ENCODE data around the gene ALDH9A1.
"Not testable (repeated sequence)": the region's sequence is repeated elsewhere in the genome, so short reads cannot be mapped to it uniquely, and the experiment has no call there.

The ALDH9A1 gene

DNA sequence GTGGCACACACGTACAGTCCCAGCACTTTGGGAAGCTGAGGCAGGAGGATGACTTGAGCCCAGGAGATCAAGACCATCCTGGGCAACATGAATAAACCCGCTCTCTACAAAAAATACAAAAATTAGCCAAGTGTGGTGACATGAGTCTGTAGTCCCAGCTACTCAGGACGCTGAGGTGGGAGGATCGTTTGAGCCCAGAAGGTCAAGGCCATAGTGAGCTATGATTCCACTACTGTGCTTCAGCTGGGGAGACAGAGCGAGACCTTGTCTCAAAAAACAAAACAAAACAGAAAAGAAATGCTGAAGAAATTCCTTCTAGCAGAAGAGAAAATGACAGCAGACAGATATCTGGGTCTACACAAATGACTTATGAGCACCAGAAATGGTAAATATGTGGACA, 10.3 kb downstream of the ALDH9A1 start:
- in situ Hi-C loops (cut with MboI; ENCODE audit: low sequenced_read_pairs), result no loop called here

DNA sequence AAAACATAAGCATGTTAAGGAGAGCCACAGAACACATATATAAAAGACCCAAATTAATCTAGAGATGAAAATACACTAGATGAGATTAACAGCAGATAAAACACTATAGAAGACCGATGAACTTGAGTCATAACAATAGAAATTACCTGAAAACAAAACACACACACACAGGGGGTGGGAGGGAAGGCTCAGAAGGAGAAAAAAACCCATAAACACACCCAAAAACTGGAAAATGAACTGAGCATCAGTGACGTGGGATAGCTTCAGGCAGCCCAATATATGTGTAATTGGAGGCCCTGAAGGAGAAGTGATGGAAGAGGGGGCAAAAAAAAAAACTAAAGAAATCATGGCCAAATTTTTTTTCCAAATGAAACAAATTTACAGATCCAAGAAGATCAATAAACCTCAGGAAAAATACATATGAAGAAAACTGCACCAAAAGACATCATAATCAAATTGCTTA, 11.4 kb downstream of the ALDH9A1 start:
- in situ Hi-C loops (cut with MboI; ENCODE audit: low sequenced_read_pairs), result no loop called here

DNA sequence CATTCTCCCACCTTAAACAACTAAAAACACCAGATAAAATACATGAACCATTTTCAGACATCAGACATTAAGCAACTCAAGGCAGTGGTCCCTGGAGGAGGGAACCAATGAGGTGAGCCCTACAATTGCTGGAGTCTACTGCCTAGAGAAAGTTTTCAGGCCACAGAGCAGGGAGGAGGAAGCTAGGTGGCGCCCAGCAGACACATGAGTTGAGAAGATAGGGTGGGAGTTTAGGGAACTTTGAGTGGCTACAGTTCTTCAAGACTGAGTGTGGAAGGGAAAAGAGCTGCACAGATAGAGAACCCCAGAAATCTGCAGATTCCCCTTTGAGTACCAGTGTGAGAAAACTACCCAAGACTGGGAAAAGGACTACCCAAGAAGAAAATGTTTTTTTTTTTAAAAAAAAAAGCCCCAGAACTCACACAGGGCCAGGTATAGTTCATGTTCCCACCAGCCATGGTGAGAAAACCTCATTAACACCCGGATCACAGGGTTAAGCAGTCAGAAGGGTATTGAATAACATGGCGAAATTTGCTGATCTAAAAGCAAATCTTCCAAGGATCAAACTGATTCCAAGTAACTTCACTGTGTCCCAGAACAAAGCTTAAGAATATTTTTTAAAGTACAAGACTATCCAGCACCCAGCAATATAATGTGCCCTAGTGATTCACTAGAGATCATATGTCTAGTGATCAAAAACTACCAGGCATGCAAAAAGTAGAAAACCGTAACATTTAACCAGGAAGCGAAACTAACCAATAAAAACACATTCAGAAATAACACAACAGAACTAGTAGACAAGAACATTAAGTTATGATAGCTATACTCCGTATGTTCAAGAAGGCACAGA, 12.0 kb downstream of the ALDH9A1 start:
- in situ Hi-C loops (cut with MboI; ENCODE audit: low sequenced_read_pairs), result no loop called here

DNA sequence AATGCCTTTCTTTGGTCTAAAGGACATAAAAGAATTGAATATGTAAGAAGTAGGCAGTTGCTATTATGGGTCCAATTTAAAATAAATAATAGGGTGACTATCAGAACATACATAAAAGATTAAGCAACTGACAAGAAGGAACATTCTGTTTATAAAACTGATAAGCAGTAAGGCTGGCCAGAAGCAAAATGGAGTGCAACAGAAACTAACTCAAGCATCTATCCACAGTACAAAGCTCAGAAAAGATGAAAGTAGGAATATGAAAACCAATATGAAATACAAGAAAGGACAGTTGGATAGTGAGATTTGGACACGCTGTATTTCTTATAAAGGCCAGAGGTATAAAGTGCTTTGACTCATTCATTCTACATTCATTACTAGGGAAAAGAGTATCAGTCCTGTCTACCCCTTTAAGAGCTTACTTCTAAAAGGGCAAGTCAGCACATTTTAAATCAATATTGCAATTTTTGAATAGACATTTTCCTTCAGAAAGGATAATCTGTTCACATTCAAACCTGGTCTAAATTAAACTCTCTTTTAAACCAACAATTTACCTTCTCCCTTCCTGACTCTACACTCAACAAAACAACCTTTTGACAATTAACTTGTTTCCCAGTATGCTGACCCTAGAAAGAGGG, 14.4 kb downstream of the ALDH9A1 start:
- in situ Hi-C loops (cut with MboI; ENCODE audit: low sequenced_read_pairs), result no loop called here

DNA sequence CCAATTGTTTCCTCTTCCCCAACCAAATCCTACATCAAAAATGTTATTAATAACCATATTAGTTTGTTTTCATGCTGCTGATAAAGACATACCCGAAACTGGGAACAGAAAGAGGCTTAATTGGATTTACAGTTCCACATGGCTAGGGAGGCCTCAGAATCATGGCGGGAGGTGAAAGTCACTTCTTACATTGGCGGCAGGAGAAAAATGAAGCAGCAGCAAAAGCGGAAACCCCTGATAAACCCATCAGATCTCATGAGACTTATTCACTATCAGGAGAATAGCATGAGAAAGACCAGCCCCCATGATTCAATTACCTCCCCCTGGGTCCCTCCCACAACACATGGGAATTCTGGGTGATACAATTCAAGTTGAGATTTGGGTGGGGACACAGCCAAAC, 17.6 kb downstream of the ALDH9A1 start:
- in situ Hi-C loops (cut with MboI; ENCODE audit: low sequenced_read_pairs), result not testable (repeated sequence)

DNA sequence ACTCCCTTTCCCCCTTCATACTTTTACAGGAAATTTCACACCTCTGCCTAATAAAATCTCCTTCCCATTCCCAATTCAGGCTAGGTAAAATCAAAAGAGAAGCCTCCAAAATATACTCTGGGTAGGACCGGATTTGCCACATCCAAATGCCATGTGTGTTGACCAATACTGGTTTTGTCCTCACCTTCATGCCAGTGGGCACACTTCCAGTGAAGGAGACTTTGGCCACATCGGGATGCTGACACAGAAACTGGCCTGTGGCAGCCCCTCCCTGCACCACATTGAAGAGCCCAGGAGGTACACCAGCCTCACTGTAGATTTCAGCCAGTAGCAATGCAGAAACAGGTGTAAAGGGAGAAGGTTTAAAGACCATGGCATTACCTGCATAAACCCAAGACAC, 18.1 kb downstream of the ALDH9A1 start:
- in situ Hi-C loops (cut with MboI; ENCODE audit: low sequenced_read_pairs), result no loop called here

DNA sequence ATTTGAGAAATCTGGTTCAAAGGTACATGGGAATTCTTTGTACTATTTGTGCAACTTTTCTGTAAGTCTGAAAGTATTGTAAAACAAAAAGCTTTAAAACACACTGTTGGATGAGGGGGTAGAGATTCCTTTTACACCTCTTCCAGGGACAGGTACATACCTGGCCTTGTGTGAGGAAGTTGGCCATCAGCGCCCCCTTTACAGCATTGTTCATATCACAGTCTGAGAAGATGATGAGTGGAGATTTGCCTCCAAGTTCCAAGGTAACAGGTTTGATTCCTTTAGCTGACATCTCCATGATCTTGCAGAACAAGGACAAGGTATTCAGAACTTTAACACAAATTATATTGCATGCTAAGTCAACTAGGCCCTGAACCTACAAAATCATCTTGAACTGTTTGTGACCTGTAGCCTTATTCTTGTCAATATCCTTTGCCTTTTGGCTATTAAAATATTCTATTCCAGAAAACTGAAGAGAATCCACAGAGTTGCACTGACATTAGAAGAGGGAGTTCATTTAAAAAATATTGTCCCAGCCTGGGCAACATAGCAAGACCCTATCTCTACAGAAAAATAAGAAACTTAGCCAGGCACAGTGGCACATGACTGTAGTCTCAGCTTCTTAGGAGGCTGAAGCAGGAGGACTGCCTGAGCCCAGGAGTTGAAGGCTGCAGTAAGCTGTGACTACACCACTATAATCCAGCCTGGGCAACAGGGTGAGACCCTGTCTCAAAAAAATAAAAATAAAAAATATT, 18.9 kb downstream of the ALDH9A1 start:
- in situ Hi-C loops (cut with MboI; ENCODE audit: low sequenced_read_pairs), result no loop called here

DNA sequence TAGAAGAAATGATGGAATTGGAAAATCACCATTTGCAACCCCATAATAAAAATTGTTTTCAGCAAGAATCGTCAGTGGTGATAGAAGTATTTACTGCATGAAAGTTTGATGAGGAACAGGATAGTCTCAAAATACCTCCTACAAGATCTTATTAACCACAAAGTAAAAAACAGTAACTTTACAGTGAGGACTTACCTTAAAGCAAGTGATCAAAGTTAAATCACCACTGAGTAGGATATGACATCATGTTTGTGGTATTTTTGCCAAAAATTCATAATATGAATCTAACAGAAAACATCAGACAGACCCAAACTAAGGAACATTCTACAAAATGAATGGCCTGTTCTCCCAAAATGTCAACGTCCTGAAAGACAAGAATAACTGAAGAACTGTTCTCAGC, 19.9 kb downstream of the ALDH9A1 start:
- in situ Hi-C loops (cut with MboI; ENCODE audit: low sequenced_read_pairs), result no loop called here

DNA sequence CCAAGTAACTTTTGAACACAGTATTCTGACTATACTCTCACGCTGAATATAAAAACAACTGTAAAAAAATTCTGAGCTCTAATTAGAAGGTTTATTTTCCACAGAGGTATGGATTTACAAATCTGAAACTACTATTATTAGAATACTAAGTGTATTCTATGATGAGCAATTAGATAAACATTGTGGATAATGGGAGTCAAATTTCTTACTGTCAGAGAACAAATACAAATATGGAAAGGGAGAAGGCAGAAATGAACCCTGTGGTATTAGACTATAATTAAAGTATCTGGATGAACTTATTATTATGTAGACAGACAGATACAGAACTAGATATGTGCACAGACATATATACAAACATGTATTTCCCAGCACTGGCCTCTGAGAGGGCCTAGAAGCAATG, 22.6 kb downstream of the ALDH9A1 start:
- in situ Hi-C loops (cut with MboI; ENCODE audit: low sequenced_read_pairs), result no loop called here

DNA sequence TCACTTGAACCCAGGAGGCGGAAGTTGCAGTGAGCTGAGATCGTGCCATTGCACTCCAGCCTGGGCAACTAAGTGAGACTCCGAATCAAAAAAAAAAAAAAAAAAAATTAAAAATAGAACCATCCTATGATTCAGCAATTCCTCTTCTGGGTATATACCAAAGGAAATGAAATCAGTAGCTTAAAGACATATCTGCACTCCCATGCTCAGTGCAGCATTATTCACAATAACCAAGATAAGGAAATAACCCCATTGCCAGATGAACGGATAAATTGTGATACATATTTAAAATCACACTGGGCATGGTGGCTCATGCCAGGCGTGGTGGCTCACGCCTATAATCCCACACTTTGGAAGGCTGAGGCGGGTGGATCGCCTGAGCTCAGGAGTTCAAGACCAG, 23.8 kb downstream of the ALDH9A1 start:
- in situ Hi-C loops (cut with MboI; ENCODE audit: low sequenced_read_pairs), result no loop called here

DNA sequence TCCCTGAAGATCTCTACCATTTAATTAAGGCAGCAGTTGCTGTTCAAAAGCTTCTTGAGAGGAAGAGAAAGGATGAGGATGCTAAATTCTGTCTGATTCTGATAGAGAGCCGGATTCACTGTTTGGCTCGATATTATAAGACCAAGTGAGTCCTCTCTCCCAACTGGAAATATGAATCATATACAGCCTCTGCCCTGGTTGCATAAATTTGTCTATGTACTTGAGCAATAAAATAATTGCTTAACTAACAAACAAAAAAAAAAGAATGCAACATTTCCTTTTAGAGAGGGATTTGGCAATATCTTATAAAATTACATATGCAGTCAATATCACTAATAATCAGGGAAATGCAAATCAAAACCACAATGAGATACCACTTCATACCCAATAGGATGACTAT, 26.8 kb downstream of the ALDH9A1 start:
- in situ Hi-C loops (cut with MboI; ENCODE audit: low sequenced_read_pairs), result no loop called here

DNA sequence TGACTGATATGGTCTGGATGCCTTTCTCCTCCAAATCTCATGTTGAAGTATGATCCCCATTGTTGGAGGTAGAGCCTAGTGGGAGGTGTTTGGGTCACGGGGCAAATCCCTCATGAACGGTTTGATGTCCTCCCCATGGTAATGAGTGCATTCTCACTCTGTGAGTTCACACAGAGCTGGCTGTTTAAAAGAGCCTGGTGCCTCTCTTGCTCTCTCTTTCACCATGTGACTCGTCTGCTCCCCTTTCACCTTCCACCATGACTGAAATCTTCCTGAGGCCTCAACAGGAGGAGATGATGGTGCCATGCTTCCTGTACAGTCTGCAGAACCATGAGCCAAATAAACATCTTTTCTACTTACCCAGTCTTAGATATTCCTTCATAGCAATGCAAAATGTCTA, 30.2 kb downstream of the ALDH9A1 start:
- in situ Hi-C loops (cut with MboI; ENCODE audit: low sequenced_read_pairs), result no loop called here

DNA sequence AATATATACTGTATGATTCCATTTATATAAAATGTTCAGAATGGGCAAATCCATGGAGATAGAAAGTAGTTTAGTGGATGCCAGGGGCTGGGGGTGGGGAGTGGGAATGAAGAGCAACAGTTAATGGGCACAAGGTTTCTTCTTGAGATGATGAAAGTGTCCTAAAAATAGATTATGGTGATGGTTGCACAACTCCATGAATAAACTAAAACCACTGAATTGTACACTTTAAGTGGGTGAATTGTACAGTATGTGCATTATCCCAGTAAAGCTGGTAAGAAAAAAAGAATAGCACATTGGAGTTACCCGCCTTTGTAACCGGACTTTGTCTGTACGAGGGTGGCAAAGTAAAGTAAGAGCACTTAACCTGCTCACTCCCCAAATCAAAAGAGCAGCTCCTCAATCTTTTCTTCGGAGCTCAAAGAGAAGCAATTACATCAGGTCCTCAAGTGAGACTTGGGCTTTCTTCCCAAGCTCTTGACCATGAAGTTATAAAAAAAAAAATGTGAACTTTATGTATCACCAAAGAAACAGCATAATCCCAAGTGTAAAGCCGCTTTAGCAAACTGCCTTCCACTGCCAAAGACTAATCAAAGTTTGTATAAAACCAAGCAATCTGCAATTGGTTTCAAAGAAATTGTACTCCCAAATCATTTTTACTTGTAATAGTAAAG, 32.1 kb downstream of the ALDH9A1 start:
- in situ Hi-C loops (cut with MboI; ENCODE audit: low sequenced_read_pairs), result no loop called here

DNA sequence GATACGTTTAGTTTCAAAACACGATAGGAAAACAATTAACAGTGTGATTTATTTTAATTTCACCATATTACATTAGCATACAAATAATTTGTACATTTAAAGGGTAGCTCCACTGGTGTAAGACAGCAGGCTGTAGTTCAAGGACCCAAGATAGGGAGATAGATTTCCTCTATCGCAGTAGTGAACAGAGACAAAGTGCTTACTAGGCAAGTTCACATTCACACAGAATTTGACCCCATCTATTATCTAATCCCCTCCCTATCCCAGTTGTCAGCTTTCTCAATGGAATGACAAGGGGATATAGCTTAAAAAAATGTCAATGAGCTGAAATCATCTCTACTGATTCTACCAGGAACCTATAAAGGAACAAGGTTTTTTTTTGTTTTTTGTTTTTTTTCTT, 36.2 kb downstream of the ALDH9A1 start:
- in situ Hi-C loops (cut with MboI; ENCODE audit: low sequenced_read_pairs), result no loop called here

DNA sequence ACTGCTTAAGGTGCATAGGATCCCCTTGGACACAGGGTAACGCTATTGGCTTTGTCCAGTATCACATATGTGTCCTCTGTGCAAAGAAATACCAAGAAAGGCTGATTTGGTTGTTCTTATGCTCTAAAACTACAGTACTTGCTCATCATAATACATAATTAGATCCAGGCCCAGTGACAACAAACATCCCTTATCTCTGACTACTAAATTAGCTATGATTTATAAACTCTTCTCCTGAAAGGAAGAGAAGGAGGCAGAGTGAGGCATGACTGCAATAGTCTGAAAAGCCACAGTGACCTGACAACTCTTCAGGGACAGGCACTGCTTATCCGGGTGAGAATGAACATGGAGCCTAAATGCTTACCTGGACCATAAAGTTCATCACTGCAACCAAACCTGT, 36.7 kb downstream of the ALDH9A1 start:
- in situ Hi-C loops (cut with MboI; ENCODE audit: low sequenced_read_pairs), result no loop called here

DNA sequence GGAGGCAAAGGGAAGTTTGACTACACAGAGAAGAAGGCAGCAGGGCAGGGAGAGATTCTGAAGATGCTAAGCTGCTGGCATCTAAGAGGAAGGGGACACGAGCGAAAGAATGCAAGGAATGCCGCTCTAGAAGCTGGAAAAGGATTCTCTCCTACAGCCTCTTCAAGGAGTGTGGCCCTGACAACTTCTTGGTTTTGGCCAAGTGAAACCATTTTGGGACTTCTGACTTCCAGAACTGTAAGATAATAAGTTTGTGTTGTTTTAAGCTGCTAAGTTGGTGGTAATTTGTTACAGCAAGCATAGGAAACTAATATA, 38.8 kb downstream of the ALDH9A1 start:
- in situ Hi-C loops (cut with MboI; ENCODE audit: low sequenced_read_pairs), result no loop called here

DNA sequence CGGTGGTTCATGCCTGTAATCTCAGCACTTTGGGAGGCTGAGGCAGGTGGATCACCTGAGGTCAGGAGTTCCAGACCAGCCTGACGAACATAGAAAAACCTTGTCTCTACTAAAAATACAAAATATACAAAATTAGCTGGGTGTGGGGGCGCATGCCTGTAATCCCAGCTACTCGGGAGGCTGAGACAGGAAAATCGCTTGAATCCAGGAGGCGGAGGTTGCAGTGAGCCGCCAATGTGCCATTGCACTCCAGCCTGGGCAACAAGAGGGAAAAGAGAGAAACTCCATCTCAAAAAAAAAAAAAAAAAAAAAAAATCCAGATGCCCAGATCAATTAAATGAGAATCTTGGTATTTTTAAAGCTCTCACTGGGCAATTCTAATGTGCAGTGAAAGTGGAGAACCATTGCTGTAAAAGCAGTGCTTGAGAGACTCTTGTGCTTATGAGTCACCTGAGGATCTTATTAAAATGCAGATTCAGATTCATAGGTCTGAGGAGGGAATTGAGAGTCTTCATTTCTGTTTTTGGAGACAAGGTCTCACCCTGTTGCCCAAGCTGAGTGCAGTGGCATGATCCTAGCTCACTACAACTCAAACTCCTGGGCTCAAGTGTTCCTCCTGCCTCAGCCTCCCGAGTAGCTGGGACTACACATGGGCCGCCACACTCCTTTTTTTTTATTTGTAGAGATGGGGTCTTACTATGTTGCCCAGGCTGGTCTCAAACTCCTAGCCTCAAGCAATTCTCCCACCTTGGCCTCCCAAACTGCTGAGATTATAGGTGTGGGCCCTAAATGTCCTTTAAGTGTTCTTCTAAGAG, 39.4 kb downstream of the ALDH9A1 start:
- in situ Hi-C loops (cut with MboI; ENCODE audit: low sequenced_read_pairs), result not testable (repeated sequence)

DNA sequence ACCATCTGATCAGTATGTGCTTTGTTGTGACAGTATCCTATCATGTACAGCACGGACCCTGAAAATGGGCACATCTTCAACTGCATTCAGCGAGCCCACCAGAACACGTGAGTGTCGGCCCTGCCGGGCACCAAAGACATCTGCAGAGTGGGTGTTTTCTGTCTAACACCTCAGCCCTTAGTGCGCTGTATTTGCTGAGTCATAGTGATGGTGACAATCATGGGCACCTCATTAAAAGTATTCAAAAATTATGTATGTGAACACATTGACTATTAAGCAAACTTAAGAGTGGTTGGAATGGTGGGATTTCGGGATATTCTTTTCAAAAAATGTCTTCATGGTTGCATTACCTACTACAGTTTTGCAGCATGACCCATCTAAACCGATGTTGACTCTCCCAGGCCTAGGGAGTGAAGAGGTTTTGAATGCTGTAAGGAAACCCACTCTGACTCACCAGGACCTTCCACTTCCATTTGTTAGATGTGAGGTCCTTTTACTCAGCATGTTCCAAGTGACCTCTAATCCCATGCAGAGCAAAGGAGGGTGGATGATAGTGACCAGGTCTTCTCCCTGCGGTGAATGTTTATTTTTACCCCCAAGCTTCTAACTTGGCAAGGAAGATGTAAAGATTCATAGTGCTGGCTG, 47.3 kb downstream of the ALDH9A1 start:
- in situ Hi-C loops (cut with MboI; ENCODE audit: low sequenced_read_pairs), result no loop called here

DNA sequence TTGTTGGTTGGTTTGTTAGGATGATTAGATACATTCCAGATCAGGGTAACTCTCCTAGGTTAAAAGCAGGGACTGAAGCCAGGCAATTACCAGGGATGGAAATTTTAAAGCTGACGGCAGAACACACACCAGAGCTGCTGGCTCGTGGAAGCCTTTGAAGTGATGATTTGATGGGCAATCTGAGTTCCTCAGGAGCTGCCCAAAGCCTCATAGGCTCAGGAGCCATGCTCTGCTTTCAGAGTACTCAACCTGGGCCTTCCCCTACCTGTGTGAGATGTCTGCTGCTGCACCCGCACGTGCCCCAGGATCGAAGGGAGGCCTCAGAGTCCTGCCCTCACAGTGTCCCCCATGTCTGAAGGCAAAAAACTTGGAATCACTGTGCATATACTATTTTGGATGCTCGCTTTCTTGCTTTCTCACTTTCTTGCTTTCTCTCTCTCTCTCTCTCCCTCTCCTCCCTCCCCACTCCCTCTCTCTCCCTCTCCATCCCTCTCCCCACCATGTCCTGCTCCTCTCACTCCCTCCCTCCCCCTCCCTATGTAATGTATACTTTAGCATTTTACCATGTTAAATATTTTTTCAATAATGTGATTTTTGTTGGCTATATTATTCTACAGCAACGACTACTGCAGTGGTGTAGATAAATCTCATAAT, 49.3 kb downstream of the ALDH9A1 start:
- in situ Hi-C loops (cut with MboI; ENCODE audit: low sequenced_read_pairs), result no loop called here

DNA sequence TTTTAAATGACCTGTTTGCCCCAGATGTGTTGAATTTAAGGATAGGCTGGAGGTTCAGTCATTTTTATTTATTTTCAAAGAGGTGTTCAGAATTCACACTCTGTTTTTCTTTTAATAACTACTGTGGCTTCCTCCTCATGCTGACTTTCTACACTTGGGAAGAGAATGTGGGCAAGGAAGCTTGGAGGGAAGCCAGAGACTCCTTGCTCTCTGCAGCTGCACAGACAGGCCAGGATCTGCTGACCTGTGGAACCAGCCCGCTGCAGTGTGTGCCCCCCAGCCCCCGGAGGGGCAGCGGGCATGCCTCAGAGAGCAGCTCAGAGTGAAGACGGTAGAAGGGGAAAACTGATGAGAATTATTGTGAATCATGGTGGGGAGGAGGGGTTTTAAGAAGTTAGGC, 50.4 kb downstream of the ALDH9A1 start:
- in situ Hi-C loops (cut with MboI; ENCODE audit: low sequenced_read_pairs), result no loop called here

Data from HL-60/S4 treated with retinoic acid at 250 ng/mL for 4 days and 3 days (cell line).